Activated T-helper 1 cell treated with anti-CD3 and anti-CD28 coated beads, Interleukin-12 subunit alpha, Interleukin-12 subunit beta, Interleukin-2, Interleukin-4 antibody, amounts not matched to agents 30 ng/mL and 10 ng/mL and 1 ng/mL, durations not matched to agents 14 hours and 24 hours and 36 hours (primary cell): Measurements from ENCODE around the gene ZNF451. TPM values are rescaled to one million over a fixed set of nuclear protein-coding genes. Genes with fewer than 3 reads are reported as not detected.
A peak's percentile ranks its signal among the peaks of the same experiment; 100 is the strongest.
"Not testable (repeated sequence)": the region's sequence is repeated elsewhere in the genome, so short reads cannot be mapped to it uniquely, and the experiment has no call there.

ENCODE experiments used
- DNase-seq: peaks from one replicate; pipeline ENCODE4 v3.0.0; 2021; ENCODE audit warnings: low spot score
- H3K27ac Mint-ChIP-seq: one replicate; pipeline ENCODE4 v1.8.0; 2021; ENCODE audit warnings: mild to moderate bottlenecking, mixed read lengths
- H3K27me3 Mint-ChIP-seq: one replicate; pipeline ENCODE4 v1.8.0; 2022; ENCODE audit warnings: mild to moderate bottlenecking, moderate library complexity, mixed read lengths; ENCODE audit not compliant: insufficient read depth
- H3K36me3 Mint-ChIP-seq: one replicate; pipeline ENCODE4 v1.8.0; 2021; ENCODE audit warnings: low read depth, mixed read lengths
- H3K4me1 Mint-ChIP-seq: one replicate; pipeline ENCODE4 v1.8.0; 2021; ENCODE audit warnings: low read depth, mixed read lengths
- H3K4me3 Mint-ChIP-seq: one replicate; pipeline ENCODE4 v1.8.0; 2021; ENCODE audit warnings: mild to moderate bottlenecking, moderate library complexity, mixed read lengths
- H3K9me3 Mint-ChIP-seq: one replicate; pipeline ENCODE4 v1.8.0; 2021; ENCODE audit warnings: mixed read lengths
- intact Hi-C: fragments of 100-400 bp; cut with micrococcal nuclease; formaldehyde crosslinking; loops from one replicate; pipeline ENCODE4 v1.15.1; 2024
- total RNA-seq: library from RNA; stranded (reverse); gene quantifications from 2 replicates; pipeline ENCODE4 v1.2.3, GENCODE V29; 2022

ZNF451 gene
- total RNA-seq, 1 donor from 2014 or later, result 58.1 TPM

GRCh38 chr6:57069920-57070331, 20.1 kb upstream of the ZNF451 start:
- Mint-ChIP-seq H3K4me1 (peaks cover 1% of the 10 kb centered on the region), H3K36me3 (peaks cover 12% of the 10 kb centered on the region), H3K4me3 (no peak overlapping the region), H3K9me3 (no peaks in the 10 kb centered on the region), H3K27ac (no peak overlapping the region), H3K27me3 (no peaks in the 10 kb centered on the region)
- no peak for DNase-seq
- intact Hi-C loops, result no loop called here

GRCh38 chr6:57072108-57072507, 17.9 kb upstream of the ZNF451 start:
- Mint-ChIP-seq H3K9me3 (no peaks in the 10 kb centered on the region), H3K27ac (no peak overlapping the region), H3K27me3 (no peaks in the 10 kb centered on the region), H3K4me1 (no peaks in the 10 kb centered on the region), H3K4me3 (no peak overlapping the region), H3K36me3 (peaks cover 6% of the 10 kb centered on the region)
- DNase-seq, result no peak
- intact Hi-C loops, result no loop called here

- H3K4me1 Mint-ChIP-seq, result no peaks in the 10 kb centered on the region
- intact Hi-C loops, result no loop called here
Observed at GRCh38 chr6:57074383-57074782, 15.6 kb upstream of the ZNF451 start.

GRCh38 chr6:57075092-57075491, 14.9 kb upstream of the ZNF451 start:
- intact Hi-C loops, result no loop called here
- no peak for DNase-seq
- Mint-ChIP-seq H3K27me3 (no peaks in the 10 kb centered on the region), H3K27ac (no peak overlapping the region), H3K9me3 (peaks cover 3% of the 10 kb centered on the region), H3K4me3 (no peak overlapping the region), H3K4me1 (no peaks in the 10 kb centered on the region), H3K36me3 (peaks cover 7% of the 10 kb centered on the region)

More at GRCh38 chr6:57074383-57074782, 15.6 kb upstream of the ZNF451 start:
- Mint-ChIP-seq H3K9me3 (peaks cover 3% of the 10 kb centered on the region), H3K27ac (no peak overlapping the region), H3K27me3 (no peaks in the 10 kb centered on the region), H3K4me3 (no peak overlapping the region), H3K36me3 (peaks cover 7% of the 10 kb centered on the region)
- no peak for DNase-seq

- Mint-ChIP-seq H3K4me3 (no peak overlapping the region), H3K36me3 (peaks cover 11% of the 10 kb centered on the region), H3K9me3 (peaks cover 3% of the 10 kb centered on the region), H3K4me1 (no peaks in the 10 kb centered on the region), H3K27me3 (no peaks in the 10 kb centered on the region), H3K27ac (no peak overlapping the region)
- intact Hi-C loops, result no loop called here
- no peak for DNase-seq
Observed at GRCh38 chr6:57078531-57079207, 11.3 kb upstream of the ZNF451 start.

GRCh38 chr6:57085471-57085870, 4.5 kb upstream of the ZNF451 start:
- intact Hi-C loops, result loop anchor here (5.0 kb wide), 1 partner anchor 233 kb away; no protein-coding TSS in a partner anchor

GRCh38 chr6:57086843-57087242, 3.1 kb upstream of the ZNF451 start:
- Mint-ChIP-seq H3K27me3 (no peaks in the 10 kb centered on the region), H3K4me3 (no peak overlapping the region), H3K36me3 (peaks cover 2% of the 10 kb centered on the region), H3K4me1 (peaks cover 15% of the 10 kb centered on the region), H3K9me3 (no peaks in the 10 kb centered on the region), H3K27ac (no peak overlapping the region)
- DNase-seq, result no peak
- intact Hi-C loops, result loop anchor here (5.0 kb wide), 1 partner anchor 235 kb away; no protein-coding TSS in a partner anchor

More at GRCh38 chr6:57085471-57085870, 4.5 kb upstream of the ZNF451 start:
- Mint-ChIP-seq H3K4me1 (peaks cover 7% of the 10 kb centered on the region), H3K4me3 (no peak overlapping the region), H3K9me3 (no peaks in the 10 kb centered on the region), H3K36me3 (peaks cover 1% of the 10 kb centered on the region), H3K27ac (no peak overlapping the region), H3K27me3 (no peaks in the 10 kb centered on the region)
- no peak for DNase-seq

GRCh38 chr6:57087916-57088315, 2.1 kb upstream of the ZNF451 start:
- Mint-ChIP-seq H3K4me3 (no peak overlapping the region), H3K36me3 (peaks cover 7% of the 10 kb centered on the region), H3K27me3 (no peaks in the 10 kb centered on the region), H3K4me1 (peaks cover 26% of the 10 kb centered on the region), H3K9me3 (no peaks in the 10 kb centered on the region), H3K27ac (no peak overlapping the region)
- intact Hi-C loops, result loop anchor here (5.0 kb wide), 1 partner anchor 236 kb away; no protein-coding TSS in a partner anchor
- no peak for DNase-seq

- H3K4me3 Mint-ChIP-seq, result peak overlapping the region; percentile 88
- H3K27ac Mint-ChIP-seq, result peak overlapping the region; percentile 72
- H3K4me1 Mint-ChIP-seq, result peaks cover 35% of the 10 kb centered on the region
- DNase-seq, result no peak
- intact Hi-C loops, result loop anchor here (1.0 to 5.0 kb wide), 6 partner anchors 43 to 237 kb away; partner anchors contain the start of genes BAG2, BEND6, KIAA1586 and PRIM2
- H3K36me3 Mint-ChIP-seq, result peaks cover 15% of the 10 kb centered on the region
- no peaks in the 10 kb centered on the region for H3K9me3 Mint-ChIP-seq
- H3K27me3 Mint-ChIP-seq, result no peaks in the 10 kb centered on the region
Observed at GRCh38 chr6:57089265-57089664, 723 bp upstream of the ZNF451 start.

GRCh38 chr6:57090458-57091067, 575 bp downstream of the ZNF451 start:
- H3K36me3 Mint-ChIP-seq, result peaks cover 15% of the 10 kb centered on the region
- intact Hi-C loops, DNase-seq, H3K27me3 Mint-ChIP-seq, H3K27ac Mint-ChIP-seq, H3K9me3 Mint-ChIP-seq: not testable (repeated sequence)
- peaks cover 35% of the 10 kb centered on the region for H3K4me1 Mint-ChIP-seq
- H3K4me3 Mint-ChIP-seq, result peak overlapping the region; percentile 88

GRCh38 chr6:57091375-57091774, 1.4 kb downstream of the ZNF451 start:
- Mint-ChIP-seq H3K36me3 (peaks cover 15% of the 10 kb centered on the region), H3K4me3 (peak overlapping the region; percentile 73), H3K4me1 (peaks cover 35% of the 10 kb centered on the region), H3K27ac (peak overlapping the region; percentile 40)
- H3K27me3 Mint-ChIP-seq, intact Hi-C loops, DNase-seq, H3K9me3 Mint-ChIP-seq: not testable (repeated sequence)

- peaks cover 42% of the 10 kb centered on the region for H3K4me1 Mint-ChIP-seq
- no peaks in the 10 kb centered on the region for H3K27me3 Mint-ChIP-seq
- no peak overlapping the region for H3K27ac Mint-ChIP-seq
- no peak overlapping the region for H3K4me3 Mint-ChIP-seq
- no peaks in the 10 kb centered on the region for H3K9me3 Mint-ChIP-seq
- intact Hi-C loops, result no loop called here
- no peak for DNase-seq
- H3K36me3 Mint-ChIP-seq, result peaks cover 31% of the 10 kb centered on the region
Observed at GRCh38 chr6:57094689-57095088, 4.7 kb downstream of the ZNF451 start.

- no peak overlapping the region for H3K4me3 Mint-ChIP-seq
- no peak overlapping the region for H3K27ac Mint-ChIP-seq
- H3K36me3 Mint-ChIP-seq, result peaks cover 52% of the 10 kb centered on the region
- DNase-seq, result no peak
- no peaks in the 10 kb centered on the region for H3K9me3 Mint-ChIP-seq
- peaks cover 37% of the 10 kb centered on the region for H3K4me1 Mint-ChIP-seq
- no peaks in the 10 kb centered on the region for H3K27me3 Mint-ChIP-seq
- intact Hi-C loops, result no loop called here
Observed at GRCh38 chr6:57097596-57097995, 7.6 kb downstream of the ZNF451 start.
